Measurements from ENCODE around the gene FIBCD1. TPM values are rescaled to one million over a fixed set of nuclear protein-coding genes. Genes with fewer than 3 reads are reported as not detected.

FIBCD1 gene
- total and polyA plus RNA-seq, 12 donors = 0.11 to 55.7 (median 18.3) TPM

DNA sequence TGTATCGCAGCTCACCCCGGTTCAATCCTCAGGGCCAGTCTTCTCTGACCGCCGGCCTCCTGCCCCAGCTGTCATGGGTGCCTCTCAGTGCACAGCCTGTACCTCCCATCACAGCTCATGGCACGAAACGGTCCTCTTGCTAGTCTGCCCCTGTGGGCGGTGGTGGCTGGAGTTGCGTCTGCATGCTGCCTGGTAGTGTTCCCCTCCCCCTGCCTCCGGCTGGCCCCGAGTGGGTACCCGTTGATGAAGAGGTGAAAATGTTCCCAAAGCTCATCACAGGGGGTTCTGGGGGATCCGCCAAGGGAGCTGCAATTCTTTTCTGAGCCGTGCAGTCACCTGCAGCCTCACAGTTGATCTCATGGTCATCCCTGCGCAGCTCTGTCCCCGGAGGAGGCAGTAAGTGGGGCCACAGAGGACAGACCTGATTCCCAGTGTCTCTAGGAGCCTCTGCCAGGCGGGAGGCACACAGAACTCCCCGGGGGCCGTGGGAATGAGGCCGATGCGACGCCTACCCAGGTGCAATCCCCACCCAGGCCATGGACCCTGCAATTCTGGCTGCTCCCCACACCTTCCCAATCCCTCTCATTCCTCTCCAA, 34.7 kb upstream of the FIBCD1 start:
- TF ChIP-seq POLR2A (IDR thresholded peaks at IDR 0.05) = no peak
- no peak for TF ChIP-seq CTCF (IDR thresholded peaks at IDR 0.05)
- Histone ChIP-seq H3K4me3 (no peak overlapping the region), H3K27me3 (peaks cover 10% of the 10 kb centered on the region)

DNA sequence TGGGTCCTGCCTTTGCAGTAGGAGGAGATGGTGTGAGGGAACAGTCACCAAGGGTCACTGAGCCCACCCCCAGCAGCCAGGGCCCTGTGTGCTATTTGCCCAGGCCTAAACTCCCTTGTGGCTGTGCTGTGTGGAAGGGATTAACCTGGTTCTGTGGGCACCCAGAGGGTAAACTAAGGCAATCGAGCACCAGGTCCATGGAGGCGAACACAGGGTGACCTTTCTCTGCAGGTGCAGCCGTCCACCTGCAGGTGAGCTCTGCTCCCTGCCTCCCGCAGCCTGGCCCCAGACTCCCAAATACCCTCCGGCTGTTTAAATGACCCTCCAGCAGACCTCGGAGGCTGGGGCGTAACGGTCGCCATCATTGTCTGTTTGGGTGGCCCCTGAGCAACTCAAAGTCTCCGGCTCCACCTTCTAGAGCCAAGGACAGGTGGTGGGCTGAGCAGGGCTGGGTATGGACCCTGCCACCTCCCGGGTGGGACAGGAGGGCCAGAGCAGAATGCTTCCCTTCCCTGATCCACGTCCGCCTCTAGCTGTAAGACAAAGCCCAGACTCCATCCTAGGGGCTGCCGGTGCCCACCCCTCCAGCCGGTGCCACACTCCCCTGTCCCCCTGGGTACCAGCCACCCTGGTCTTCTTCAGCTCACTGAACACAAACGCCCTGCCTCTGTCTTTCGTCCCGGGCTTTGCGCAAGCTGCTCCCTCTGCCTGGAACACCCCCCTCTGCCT, 34.1 kb upstream of the FIBCD1 start:
- 68 to 87% (median 76%) methylated on average over 9 to 19 of the region's 19 CpGs for WGBS, 4 donors
- no peaks in the 10 kb centered on the region for H3K36me3 ChIP-seq (replicated peaks in 1 of 2)
- TF ChIP-seq POLR2A (IDR thresholded peaks at IDR 0.05) = no peak
- no peak for TF ChIP-seq CTCF (IDR thresholded peaks at IDR 0.05)

More for the DNA sequence above, 34.7 kb upstream of the FIBCD1 start:
- 37 to 53% (median 50%) methylated on average over 15 to 21 of the region's 21 CpGs for WGBS, 4 donors
- Histone ChIP-seq H3K27ac (no peak overlapping the region), H3K36me3 (replicated peaks in 1 of 2) (no peaks in the 10 kb centered on the region), H3K4me1 (replicated peaks in 1 of 2) (no peaks in the 10 kb centered on the region), H3K9me3 (replicated peaks in 1 of 3) (no peaks in the 10 kb centered on the region)
- no peak for DNase-seq
- intact Hi-C loops (cut with DNase I) = no loop called here

DNA sequence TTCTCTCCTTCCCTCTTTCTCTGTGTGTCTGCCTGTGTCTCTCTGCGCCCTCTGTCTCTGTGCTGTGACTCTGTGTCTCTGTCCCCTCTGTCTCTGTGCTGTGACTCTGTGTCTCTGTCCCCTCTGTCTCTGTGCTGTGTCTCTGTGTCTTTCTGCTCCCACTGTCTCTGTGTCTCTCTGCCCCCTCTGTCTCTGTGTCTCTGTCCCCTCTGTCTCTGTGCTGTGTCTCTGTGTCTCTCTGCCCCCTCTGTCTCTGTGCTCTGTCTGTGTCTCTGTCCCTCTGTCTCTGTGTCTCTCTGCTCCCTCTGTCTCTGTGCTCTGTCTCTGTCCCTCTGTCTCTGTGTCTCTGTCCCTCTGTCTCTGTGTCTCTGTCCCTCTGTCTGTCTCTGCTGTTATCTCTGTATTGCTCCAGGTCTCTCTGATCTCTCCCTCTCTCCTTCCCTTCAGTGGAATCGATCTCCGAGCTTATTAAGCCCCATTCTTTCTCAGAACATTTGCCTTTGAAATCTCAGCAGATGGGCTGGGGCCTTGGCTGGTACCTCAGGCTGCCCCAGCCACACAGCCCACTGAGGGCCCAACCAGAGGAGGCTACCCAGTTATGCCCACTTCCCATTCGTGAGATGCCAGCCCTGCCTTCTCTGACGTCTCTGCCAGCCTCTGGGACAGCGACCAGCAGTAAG, 33.4 kb upstream of the FIBCD1 start:
- no peak overlapping the region for H3K27ac ChIP-seq
- TF ChIP-seq CTCF (IDR thresholded peaks at IDR 0.05) = no peak
- H3K9me3 ChIP-seq (replicated peaks in 1 of 3) = no peaks in the 10 kb centered on the region
- peaks cover 10% of the 10 kb centered on the region for H3K27me3 ChIP-seq
- H3K36me3 ChIP-seq (replicated peaks in 1 of 2) = no peaks in the 10 kb centered on the region
- no peak overlapping the region for H3K4me3 ChIP-seq
- intact Hi-C loops (cut with DNase I) = no loop called here
- no peak for DNase-seq
- no peaks in the 10 kb centered on the region for H3K4me1 ChIP-seq (replicated peaks in 1 of 2)
- WGBS, 4 donors = 63 to 84% (median 73%) methylated on average over 4 to 6 of the region's 6 CpGs

More for the DNA sequence above, 34.1 kb upstream of the FIBCD1 start:
- Histone ChIP-seq H3K9me3 (replicated peaks in 1 of 3) (no peaks in the 10 kb centered on the region), H3K4me3 (no peak overlapping the region), H3K4me1 (replicated peaks in 1 of 2) (no peaks in the 10 kb centered on the region), H3K27me3 (peaks cover 10% of the 10 kb centered on the region), H3K27ac (no peak overlapping the region)
- intact Hi-C loops (cut with DNase I) = no loop called here
- DNase-seq = no peak

GRCh38 chr9:130971294-130971849, 32.3 kb upstream of the FIBCD1 start:
- no peaks in the 10 kb centered on the region for H3K9me3 ChIP-seq (replicated peaks in 1 of 3)
- no peaks in the 10 kb centered on the region for H3K4me1 ChIP-seq (replicated peaks in 1 of 2)
- no peak overlapping the region for H3K27ac ChIP-seq
- 72 to 76% (median 74%) methylated on average over 10 to 12 of the region's 12 CpGs for WGBS, 4 donors
- intact Hi-C loops (cut with DNase I) = no loop called here
- DNase-seq = no peak
- H3K27me3 ChIP-seq = peaks cover 10% of the 10 kb centered on the region
- no peak overlapping the region for H3K4me3 ChIP-seq
- no peak for TF ChIP-seq CTCF (IDR thresholded peaks at IDR 0.05)
- no peak for TF ChIP-seq POLR2A (IDR thresholded peaks at IDR 0.05)
- no peaks in the 10 kb centered on the region for H3K36me3 ChIP-seq (replicated peaks in 1 of 2)
